ENCODE results near the gene ATP5MK. TPM values are rescaled to one million over a fixed set of nuclear protein-coding genes. Genes with fewer than 3 reads are reported as not detected.

The ATP5MK gene
- total and polyA plus RNA-seq, 7 donors: 400 to 2,357 (median 825) TPM

DNA sequence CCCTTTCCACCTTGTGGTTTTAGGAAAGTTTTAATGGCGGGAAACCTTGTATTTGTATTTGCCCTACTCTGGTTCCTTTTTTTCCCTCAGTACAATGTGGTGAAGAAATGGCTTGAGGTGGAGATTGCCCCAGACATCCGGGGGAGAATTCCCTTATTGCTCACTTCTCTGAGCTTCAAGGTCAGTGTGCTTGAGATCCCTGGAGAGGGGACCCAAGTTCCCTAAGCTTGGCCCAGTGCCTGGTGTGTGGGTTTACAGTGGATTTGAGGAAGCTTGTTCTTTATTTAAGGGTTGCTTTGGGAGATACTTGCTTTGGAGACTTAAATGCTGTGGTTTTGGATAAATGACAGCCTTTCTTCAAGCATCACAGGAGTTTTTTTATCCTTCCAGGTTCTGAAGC lies 37.6 kb upstream of the ATP5MK start:
- DNase-seq: no peak

DNA sequence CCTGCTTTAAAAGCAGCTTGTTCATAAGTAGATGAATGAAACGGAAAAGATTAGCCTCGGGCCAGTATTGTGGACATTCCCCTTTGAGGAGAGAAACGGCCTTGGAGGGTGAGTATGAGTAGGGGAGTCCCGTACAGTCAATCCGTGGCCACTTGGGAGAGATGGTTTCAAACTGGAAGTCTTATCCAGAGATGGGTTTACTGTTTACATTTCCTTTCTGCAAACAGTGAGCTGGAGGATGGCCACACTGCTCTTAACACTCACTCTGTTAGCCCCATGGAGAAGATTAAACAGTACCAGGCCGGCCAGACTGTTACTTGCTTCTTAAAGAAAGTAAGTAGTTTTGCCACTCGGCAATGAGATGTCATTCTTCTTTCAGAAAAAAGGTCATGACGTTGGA lies 35.6 kb upstream of the ATP5MK start:
- Histone ChIP-seq H3K27ac (no peak overlapping the region), H3K4me3 (no peak overlapping the region), H3K36me3 (peaks cover 2 to 93% (median 25%) of the 10 kb centered on the region in 4 donors), H3K27me3 (no peaks in the 10 kb centered on the region), H3K4me1 (no peaks in the 10 kb centered on the region), H3K9me3 (no peaks in the 10 kb centered on the region)
- DNase-seq: no peak
- intact Hi-C loops (cut with DNase I): no loop called here
- WGBS, 2 donors: 72 to 78% methylated on average over 8 of the region's 8 CpGs
- TF ChIP-seq POLR2AphosphoS5 (IDR thresholded peaks at IDR 0.05): no peak
- TF ChIP-seq, protein P1, sequence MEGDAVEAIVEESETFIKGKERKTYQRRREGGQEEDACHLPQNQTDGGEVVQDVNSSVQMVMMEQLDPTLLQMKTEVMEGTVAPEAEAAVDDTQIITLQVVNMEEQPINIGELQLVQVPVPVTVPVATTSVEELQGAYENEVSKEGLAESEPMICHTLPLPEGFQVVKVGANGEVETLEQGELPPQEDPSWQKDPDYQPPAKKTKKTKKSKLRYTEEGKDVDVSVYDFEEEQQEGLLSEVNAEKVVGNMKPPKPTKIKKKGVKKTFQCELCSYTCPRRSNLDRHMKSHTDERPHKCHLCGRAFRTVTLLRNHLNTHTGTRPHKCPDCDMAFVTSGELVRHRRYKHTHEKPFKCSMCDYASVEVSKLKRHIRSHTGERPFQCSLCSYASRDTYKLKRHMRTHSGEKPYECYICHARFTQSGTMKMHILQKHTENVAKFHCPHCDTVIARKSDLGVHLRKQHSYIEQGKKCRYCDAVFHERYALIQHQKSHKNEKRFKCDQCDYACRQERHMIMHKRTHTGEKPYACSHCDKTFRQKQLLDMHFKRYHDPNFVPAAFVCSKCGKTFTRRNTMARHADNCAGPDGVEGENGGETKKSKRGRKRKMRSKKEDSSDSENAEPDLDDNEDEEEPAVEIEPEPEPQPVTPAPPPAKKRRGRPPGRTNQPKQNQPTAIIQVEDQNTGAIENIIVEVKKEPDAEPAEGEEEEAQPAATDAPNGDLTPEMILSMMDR (IDR thresholded peaks at IDR 0.05): no peak
- TF ChIP-seq EP300 (IDR thresholded peaks at IDR 0.05): no peak
- TF ChIP-seq POLR2A (IDR thresholded peaks at IDR 0.05): no peak

More for the DNA sequence above, 37.6 kb upstream of the ATP5MK start:
- WGBS, 2 donors: 71 to 76% methylated on average over 2 of the region's 2 CpGs
- intact Hi-C loops (cut with DNase I): no loop called here
- no peak for TF ChIP-seq EP300 (IDR thresholded peaks at IDR 0.05)
- Histone ChIP-seq H3K4me3 (no peak overlapping the region), H3K27me3 (no peaks in the 10 kb centered on the region), H3K36me3 (peaks cover 14 to 93% (median 34%) of the 10 kb centered on the region in 4 donors), H3K9me3 (no peaks in the 10 kb centered on the region), H3K4me1 (no peaks in the 10 kb centered on the region), H3K27ac (no peak overlapping the region)

DNA sequence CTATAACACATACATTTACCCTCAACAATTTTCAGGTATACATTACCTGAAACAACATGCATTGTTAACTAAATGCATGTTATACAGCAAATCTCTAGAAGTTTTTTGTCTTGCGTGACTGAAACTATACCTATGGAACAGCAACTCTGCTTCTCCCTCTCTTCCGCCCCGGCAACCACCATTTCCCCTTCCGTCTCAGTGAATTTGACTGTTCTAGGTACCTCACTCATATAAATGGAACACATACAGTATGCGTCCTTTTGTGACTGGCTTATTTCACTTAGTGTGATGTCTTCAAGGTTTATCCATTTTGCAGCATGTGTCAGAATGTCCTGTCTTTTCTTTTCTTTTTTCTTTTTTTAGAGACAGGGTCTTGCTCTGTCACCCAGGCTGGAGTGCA lies 33.4 kb upstream of the ATP5MK start:
- TF ChIP-seq POLR2A (IDR thresholded peaks at IDR 0.05) (no peak), POLR2AphosphoS5 (IDR thresholded peaks at IDR 0.05) (no peak), EP300 (IDR thresholded peaks at IDR 0.05) (no peak)
- TF ChIP-seq, protein P1 (IDR thresholded peaks at IDR 0.05): no peak
- H3K27me3 ChIP-seq: no peaks in the 10 kb centered on the region
- no peaks in the 10 kb centered on the region for H3K9me3 ChIP-seq
- H3K4me3 ChIP-seq: no peak overlapping the region
- 92 to 96% methylated on average over 5 of the region's 5 CpGs for WGBS, 2 donors
- no peak overlapping the region for H3K27ac ChIP-seq
- intact Hi-C loops (cut with DNase I): no loop called here
- peaks cover 4 to 93% (median 37%) of the 10 kb centered on the region in 4 donors for H3K36me3 ChIP-seq
- no peaks in the 10 kb centered on the region for H3K4me1 ChIP-seq
- no peak for DNase-seq

DNA sequence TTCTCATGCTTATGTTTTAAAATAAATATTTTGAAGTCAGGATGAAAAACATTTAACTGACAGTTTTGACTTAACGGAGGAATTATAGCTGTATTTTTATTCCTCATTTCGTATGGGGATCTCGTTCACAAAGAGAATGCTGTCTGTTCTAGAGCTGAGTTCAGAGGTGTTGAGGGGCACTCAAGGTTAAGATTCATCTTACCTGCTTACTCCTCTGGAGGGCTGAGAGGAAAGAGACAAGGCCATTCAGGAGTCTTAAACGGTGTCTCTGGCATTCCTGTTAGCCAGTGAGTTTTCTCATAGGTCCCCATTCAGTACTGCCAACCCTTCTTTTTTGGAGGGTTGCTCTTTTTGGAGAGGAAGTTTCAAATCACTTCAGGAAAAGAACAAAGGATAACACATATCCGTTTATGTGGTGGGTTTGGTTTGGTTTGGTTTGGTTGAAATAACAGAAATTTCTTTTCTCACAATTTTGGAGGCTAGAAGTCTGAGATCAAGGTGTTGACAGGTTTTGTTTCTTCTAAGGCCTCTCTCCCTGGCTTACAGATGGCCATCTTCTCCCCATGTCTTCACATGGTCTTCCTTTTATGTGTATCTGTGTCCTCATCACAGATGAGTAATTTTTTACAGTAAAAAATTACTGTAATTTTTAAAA lies 32.8 kb upstream of the ATP5MK start:
- H3K4me1 ChIP-seq: no peaks in the 10 kb centered on the region
- H3K4me3 ChIP-seq: no peak overlapping the region
- no peaks in the 10 kb centered on the region for H3K27me3 ChIP-seq
- peaks cover 9 to 93% (median 37%) of the 10 kb centered on the region in 4 donors for H3K36me3 ChIP-seq
- H3K27ac ChIP-seq: no peak overlapping the region
- 65 to 77% methylated on average over 5 of the region's 5 CpGs for WGBS, 2 donors
- no peaks in the 10 kb centered on the region for H3K9me3 ChIP-seq
- intact Hi-C loops (cut with DNase I): no loop called here
- TF ChIP-seq EP300 (IDR thresholded peaks at IDR 0.05) (no peak), POLR2AphosphoS5 (IDR thresholded peaks at IDR 0.05) (no peak), POLR2A (IDR thresholded peaks at IDR 0.05) (no peak)
- TF ChIP-seq, protein P1 (IDR thresholded peaks at IDR 0.05): no peak
- DNase-seq: no peak

DNA sequence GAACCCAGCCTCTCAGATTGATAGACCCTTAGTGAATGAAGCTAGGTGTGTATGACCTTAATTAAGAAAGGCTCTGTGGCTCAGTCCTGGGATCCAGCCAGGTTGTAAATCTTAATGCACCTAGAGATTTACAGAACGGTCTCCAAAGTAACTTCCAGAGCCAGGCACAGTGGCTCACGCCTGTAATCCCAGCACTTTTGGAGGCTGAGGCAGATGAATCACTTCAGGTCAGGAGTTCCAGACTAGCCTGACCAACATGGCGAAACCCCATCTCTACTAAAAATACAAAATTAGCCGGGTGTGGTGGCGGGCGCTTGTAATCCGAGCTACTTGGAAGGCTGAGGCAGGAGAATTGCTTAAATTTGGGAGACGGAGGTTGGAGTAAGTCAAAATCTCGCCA lies 31.6 kb upstream of the ATP5MK start:
- 87 to 92% methylated on average over 9 of the region's 9 CpGs for WGBS, 2 donors
- Histone ChIP-seq H3K36me3 (peaks cover 10 to 93% (median 43%) of the 10 kb centered on the region in 4 donors), H3K27me3 (no peaks in the 10 kb centered on the region), H3K27ac (no peak overlapping the region), H3K4me3 (no peak overlapping the region), H3K9me3 (no peaks in the 10 kb centered on the region), H3K4me1 (no peaks in the 10 kb centered on the region)
- no peak for DNase-seq
- TF ChIP-seq, protein P1 (IDR thresholded peaks at IDR 0.05): no peak
- no peak for TF ChIP-seq POLR2AphosphoS5 (IDR thresholded peaks at IDR 0.05)
- TF ChIP-seq EP300 (IDR thresholded peaks at IDR 0.05): no peak
- no peak for TF ChIP-seq POLR2A (IDR thresholded peaks at IDR 0.05)
- intact Hi-C loops (cut with DNase I): no loop called here
